Activated CD8-positive, alpha-beta T cell treated with anti-CD3 and anti-CD28 coated beads, Interleukin-2, amount 10 ng/mL, durations not matched to agents 7 days and 5 days (primary cell): ENCODE measurements around the gene ZBTB40. TPM values are rescaled to one million over a fixed set of nuclear protein-coding genes. Genes with fewer than 3 reads are reported as not detected.

Experiments used
- ATAC-seq: fragments of 150-1000 bp; cut with Tn5 transposase; one replicate; pipeline ENCODE4 v1.10.0; 2021; ENCODE audit warnings: moderate library complexity
- CTCF ChIA-PET: fragments of 350-600 bp; sonication (Branson Sonifier 250); formaldehyde crosslinking; loops from one replicate; lab custom pipeline; 2021; ENCODE audit warnings: antibody characterized with exemption; lab: Charles Lee
- POLR2A ChIA-PET: fragments of 350-600 bp; sonication (Branson Sonifier 250); formaldehyde crosslinking; loops from one replicate; lab custom pipeline; 2021; ENCODE audit warnings: antibody characterized with exemption; lab: Charles Lee
- DNase-seq: peaks from one replicate; pipeline ENCODE4 v3.0.0-alpha.2; 2020
- H3K27ac Mint-ChIP-seq: one replicate; pipeline ENCODE4 v1.8.0; 2021; ENCODE audit warnings: mild to moderate bottlenecking, mixed read lengths
- H3K27me3 Mint-ChIP-seq: one replicate; pipeline ENCODE4 v1.8.0; 2021; ENCODE audit warnings: low read depth, mixed read lengths
- H3K36me3 Mint-ChIP-seq: one replicate; pipeline ENCODE4 v1.8.0; 2021; ENCODE audit warnings: low read depth, mixed read lengths
- H3K4me1 Mint-ChIP-seq: one replicate; pipeline ENCODE4 v1.8.0; 2021; ENCODE audit warnings: low read depth, mixed read lengths
- H3K4me3 Mint-ChIP-seq: one replicate; pipeline ENCODE4 v1.8.0; 2021; ENCODE audit warnings: mild to moderate bottlenecking, mixed read lengths
- H3K9me3 Mint-ChIP-seq: one replicate; pipeline ENCODE4 v1.8.0; 2022; ENCODE audit warnings: mixed read lengths; ENCODE audit not compliant: insufficient read depth
- total RNA-seq, 2 experiments: library from RNA; stranded (reverse); gene quantifications; one replicate each; pipeline ENCODE4 v1.2.3, GENCODE V29; 2021

ZBTB40 gene
- total RNA-seq, 2 experiments from 2014 or later: 14.8 TPM

- H3K4me1 Mint-ChIP-seq: no peaks in the 10 kb centered on the region
- H3K36me3 Mint-ChIP-seq: peaks cover 35% of the 10 kb centered on the region
- ChIA-PET CTCF (no interaction called here), POLR2A (no interaction called here)
- H3K27me3 Mint-ChIP-seq: no peaks in the 10 kb centered on the region
- H3K9me3 Mint-ChIP-seq: no peaks in the 10 kb centered on the region
- no peak for ATAC-seq
- no peak for DNase-seq
- H3K27ac Mint-ChIP-seq: no peak overlapping the region
- H3K4me3 Mint-ChIP-seq: no peak overlapping the region
Measured at GRCh38 chr1:22512873-22513272, 61.2 kb downstream of the ZBTB40 start.

- no peak overlapping the region for H3K27ac Mint-ChIP-seq
- no peak for DNase-seq
Measured at GRCh38 chr1:22516906-22517571, 65.4 kb downstream of the ZBTB40 start.

GRCh38 chr1:22517956-22518355 is 66.3 kb downstream of the ZBTB40 start:
- DNase-seq (no peak), ATAC-seq (no peak)
- Mint-ChIP-seq H3K4me1 (no peaks in the 10 kb centered on the region), H3K4me3 (no peak overlapping the region), H3K9me3 (no peaks in the 10 kb centered on the region), H3K27ac (no peak overlapping the region), H3K36me3 (peaks cover 25% of the 10 kb centered on the region), H3K27me3 (no peaks in the 10 kb centered on the region)
- ChIA-PET CTCF (no interaction called here), POLR2A (no interaction called here)

More at GRCh38 chr1:22516906-22517571, 65.4 kb downstream of the ZBTB40 start:
- Mint-ChIP-seq H3K4me1 (no peaks in the 10 kb centered on the region), H3K4me3 (no peak overlapping the region), H3K27me3 (no peaks in the 10 kb centered on the region), H3K36me3 (peaks cover 23% of the 10 kb centered on the region), H3K9me3 (no peaks in the 10 kb centered on the region)
- ChIA-PET CTCF (no interaction called here), POLR2A (no interaction called here)
- ATAC-seq: no peak

GRCh38 chr1:22518379-22518778 is 66.7 kb downstream of the ZBTB40 start:
- ChIA-PET POLR2A (no interaction called here), CTCF (no interaction called here)
- H3K9me3 Mint-ChIP-seq: no peaks in the 10 kb centered on the region
- H3K27me3 Mint-ChIP-seq: no peaks in the 10 kb centered on the region
- H3K4me1 Mint-ChIP-seq: no peaks in the 10 kb centered on the region
- no peak overlapping the region for H3K4me3 Mint-ChIP-seq
- H3K36me3 Mint-ChIP-seq: peaks cover 24% of the 10 kb centered on the region
- ATAC-seq (no peak), DNase-seq (no peak)
- H3K27ac Mint-ChIP-seq: no peak overlapping the region

- ChIA-PET POLR2A (no interaction called here), CTCF (no interaction called here)
- Mint-ChIP-seq H3K27me3 (no peaks in the 10 kb centered on the region), H3K9me3 (no peaks in the 10 kb centered on the region), H3K36me3 (peaks cover 21% of the 10 kb centered on the region), H3K4me1 (no peaks in the 10 kb centered on the region), H3K4me3 (no peak overlapping the region), H3K27ac (no peak overlapping the region)
- DNase-seq: no peak
- no peak for ATAC-seq
Measured at GRCh38 chr1:22520871-22521270, 69.2 kb downstream of the ZBTB40 start.

- no peaks in the 10 kb centered on the region for H3K4me1 Mint-ChIP-seq
- no peaks in the 10 kb centered on the region for H3K27me3 Mint-ChIP-seq
- ATAC-seq (no peak), DNase-seq (no peak)
- CTCF ChIA-PET: no interaction called here
- no peak overlapping the region for H3K27ac Mint-ChIP-seq
- H3K4me3 Mint-ChIP-seq: no peak overlapping the region
- H3K36me3 Mint-ChIP-seq: peaks cover 21% of the 10 kb centered on the region
- H3K9me3 Mint-ChIP-seq: no peaks in the 10 kb centered on the region
- POLR2A ChIA-PET: no interaction called here
Measured at GRCh38 chr1:22521692-22522091, 70.0 kb downstream of the ZBTB40 start.

GRCh38 chr1:22522221-22522743 is 70.6 kb downstream of the ZBTB40 start:
- Mint-ChIP-seq H3K27me3 (no peaks in the 10 kb centered on the region), H3K9me3 (no peaks in the 10 kb centered on the region), H3K4me1 (no peaks in the 10 kb centered on the region), H3K36me3 (peaks cover 19% of the 10 kb centered on the region), H3K4me3 (no peak overlapping the region), H3K27ac (no peak overlapping the region)
- ChIA-PET CTCF (no interaction called here), POLR2A (no interaction called here)
- ATAC-seq (no peak), DNase-seq (no peak)

- Mint-ChIP-seq H3K9me3 (no peaks in the 10 kb centered on the region), H3K27ac (no peak overlapping the region), H3K36me3 (peaks cover 14% of the 10 kb centered on the region), H3K4me3 (no peak overlapping the region), H3K4me1 (no peaks in the 10 kb centered on the region), H3K27me3 (no peaks in the 10 kb centered on the region)
- DNase-seq: no peak
- ATAC-seq: no peak
- POLR2A ChIA-PET: no interaction called here
- CTCF ChIA-PET: interaction anchor here (1.5 kb wide), 1 partner anchor 8 kb away, joined by 3 read pairs; no protein-coding TSS in a partner anchor
Measured at GRCh38 chr1:22524481-22524880, 72.8 kb downstream of the ZBTB40 start.

- Mint-ChIP-seq H3K27ac (no peak overlapping the region), H3K36me3 (peaks cover 13% of the 10 kb centered on the region)
- POLR2A ChIA-PET: no interaction called here
Measured at GRCh38 chr1:22525211-22525610, 73.6 kb downstream of the ZBTB40 start.

GRCh38 chr1:22525646-22526045 is 74.0 kb downstream of the ZBTB40 start:
- no peak overlapping the region for H3K27ac Mint-ChIP-seq
- POLR2A ChIA-PET: interaction anchor here (1.2 kb wide), 1 partner anchor 12 kb away, joined by 4 read pairs; no protein-coding TSS in a partner anchor
- CTCF ChIA-PET: interaction anchor here (1.5 kb wide), 1 partner anchor 10 kb away, joined by 3 read pairs; no protein-coding TSS in a partner anchor
- no peak overlapping the region for H3K4me3 Mint-ChIP-seq
- H3K4me1 Mint-ChIP-seq: no peaks in the 10 kb centered on the region
- no peaks in the 10 kb centered on the region for H3K27me3 Mint-ChIP-seq
- no peaks in the 10 kb centered on the region for H3K9me3 Mint-ChIP-seq
- ATAC-seq (no peak), DNase-seq (no peak)
- peaks cover 12% of the 10 kb centered on the region for H3K36me3 Mint-ChIP-seq

More at GRCh38 chr1:22525211-22525610, 73.6 kb downstream of the ZBTB40 start:
- H3K27me3 Mint-ChIP-seq: no peaks in the 10 kb centered on the region
- no peaks in the 10 kb centered on the region for H3K4me1 Mint-ChIP-seq
- no peaks in the 10 kb centered on the region for H3K9me3 Mint-ChIP-seq
- H3K4me3 Mint-ChIP-seq: no peak overlapping the region
- CTCF ChIA-PET: interaction anchor here (1.5 kb wide), 1 partner anchor 9 kb away, joined by 3 read pairs; no protein-coding TSS in a partner anchor
- ATAC-seq: no peak
- DNase-seq: no peak

GRCh38 chr1:22526098-22526497 is 74.4 kb downstream of the ZBTB40 start:
- CTCF ChIA-PET: interaction anchor here (1.5 kb wide), 1 partner anchor 10 kb away, joined by 3 read pairs; no protein-coding TSS in a partner anchor
- peaks cover 12% of the 10 kb centered on the region for H3K36me3 Mint-ChIP-seq
- H3K27me3 Mint-ChIP-seq: no peaks in the 10 kb centered on the region
- no peak overlapping the region for H3K4me3 Mint-ChIP-seq
- no peak overlapping the region for H3K27ac Mint-ChIP-seq
- no peaks in the 10 kb centered on the region for H3K9me3 Mint-ChIP-seq
- no peak for ATAC-seq
- no peak for DNase-seq
- H3K4me1 Mint-ChIP-seq: no peaks in the 10 kb centered on the region
- POLR2A ChIA-PET: interaction anchor here (1.2 kb wide), 1 partner anchor 12 kb away, joined by 4 read pairs; no protein-coding TSS in a partner anchor

- no peaks in the 10 kb centered on the region for H3K4me1 Mint-ChIP-seq
- DNase-seq (no peak), ATAC-seq (no peak)
- no peak overlapping the region for H3K4me3 Mint-ChIP-seq
- no peaks in the 10 kb centered on the region for H3K9me3 Mint-ChIP-seq
- ChIA-PET POLR2A (interaction anchor here (1.2 kb wide), 1 partner anchor 11 kb away, joined by 4 read pairs; no protein-coding TSS in a partner anchor), CTCF (no interaction called here)
- no peak overlapping the region for H3K27ac Mint-ChIP-seq
- H3K27me3 Mint-ChIP-seq: no peaks in the 10 kb centered on the region
- peaks cover 12% of the 10 kb centered on the region for H3K36me3 Mint-ChIP-seq
Measured at GRCh38 chr1:22526677-22527076, 75.0 kb downstream of the ZBTB40 start.
